GM12878 (cell line): ENCODE data around the gene GID4.

ENCODE experiments used
- CTCF ChIP-seq, 3 experiments: IDR thresholded peaks in 2 of 3; conservative IDR thresholded peaks in 1 of 3; 2 replicates each; pipeline ENCODE4 v1.5.1; 2011; ENCODE audit warnings: low read depth in 3 of 3, low read length in 3 of 3, mild to moderate bottlenecking in 3 of 3, control low read depth in 2 of 3, moderate library complexity in 2 of 3, inconsistent platforms in 1 of 3, mixed read lengths in 1 of 3; ENCODE audit not compliant: control insufficient read depth in 2 of 3, insufficient read depth in 1 of 3; ENCODE audit errors: extremely low read depth in 1 of 3
- NFYA ChIP-seq: IDR thresholded peaks from 2 replicates; pipeline ENCODE4 v1.6.1; 2011; ENCODE audit warnings: low read depth, mild to moderate bottlenecking, low read length, improper control_type of control experiment, borderline replicate concordance
- POLR2AphosphoS5 ChIP-seq: IDR thresholded peaks from 2 replicates; pipeline ENCODE4 v1.6.1; 2011; ENCODE audit warnings: mild to moderate bottlenecking, low read length, inconsistent platforms
- RAD21 ChIP-seq: IDR thresholded peaks from 2 replicates; pipeline ENCODE4 v1.6.1; 2011; ENCODE audit warnings: mild to moderate bottlenecking, low read depth, low read length, moderate library complexity; ENCODE audit not compliant: insufficient read depth
- RCOR1 ChIP-seq: conservative IDR thresholded peaks from 2 replicates; pipeline ENCODE4 v1.6.1; 2012; ENCODE audit warnings: low read depth, low read length, improper control_type of control experiment
- SP1 ChIP-seq: IDR thresholded peaks from one replicate; pipeline ENCODE4 v1.6.1; 2011; ENCODE audit warnings: low read depth, low read length

GRCh38 chr17:18005496-18005895, 33.7 kb upstream of the GID4 start:
- TF ChIP-seq POLR2AphosphoS5 (no peak), CTCF (IDR thresholded peaks at IDR 0.05 in 2 of 3, conservative IDR thresholded peaks at IDR 0.05 in 1 of 3; ENCODE audit: control insufficient read depth in 2 of 3, extremely low read depth in 1 of 3, insufficient read depth in 1 of 3, low read depth in 3 of 3, low read length in 3 of 3) (no peak), NFYA (no peak), RCOR1 (no peak), RAD21 (no peak), SP1 (no peak)
